Measurements from ENCODE around the gene FBXL17.

Gene FBXL17

DNA sequence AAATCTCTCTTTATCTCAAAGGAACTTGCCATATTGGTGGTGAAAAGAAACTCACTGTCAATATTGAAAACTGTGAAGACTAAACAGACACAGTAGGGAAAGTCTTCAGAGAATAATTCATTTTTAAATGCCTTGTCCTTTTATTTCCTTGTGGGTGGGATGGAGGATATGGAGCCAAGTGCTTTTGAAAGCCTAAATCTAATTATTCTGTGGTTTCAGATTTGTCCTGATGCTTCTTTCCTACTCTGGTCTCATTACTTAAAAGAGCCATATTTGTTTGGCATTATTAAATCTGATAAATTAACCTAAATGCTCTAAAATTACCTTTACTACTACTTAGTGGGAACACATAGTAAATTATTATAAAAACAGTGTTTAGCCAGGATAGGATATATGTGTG, 452.8 kb downstream of the FBXL17 start:
- no peak overlapping the region for H3K9ac ChIP-seq (ENCODE audit: low read length)
- no peaks in the 10 kb centered on the region for H3K4me1 ChIP-seq (ENCODE audit: low read length)
- no peak overlapping the region for H2AFZ ChIP-seq (ENCODE audit: low read depth, low read length)
- TF ChIP-seq, protein P1, sequence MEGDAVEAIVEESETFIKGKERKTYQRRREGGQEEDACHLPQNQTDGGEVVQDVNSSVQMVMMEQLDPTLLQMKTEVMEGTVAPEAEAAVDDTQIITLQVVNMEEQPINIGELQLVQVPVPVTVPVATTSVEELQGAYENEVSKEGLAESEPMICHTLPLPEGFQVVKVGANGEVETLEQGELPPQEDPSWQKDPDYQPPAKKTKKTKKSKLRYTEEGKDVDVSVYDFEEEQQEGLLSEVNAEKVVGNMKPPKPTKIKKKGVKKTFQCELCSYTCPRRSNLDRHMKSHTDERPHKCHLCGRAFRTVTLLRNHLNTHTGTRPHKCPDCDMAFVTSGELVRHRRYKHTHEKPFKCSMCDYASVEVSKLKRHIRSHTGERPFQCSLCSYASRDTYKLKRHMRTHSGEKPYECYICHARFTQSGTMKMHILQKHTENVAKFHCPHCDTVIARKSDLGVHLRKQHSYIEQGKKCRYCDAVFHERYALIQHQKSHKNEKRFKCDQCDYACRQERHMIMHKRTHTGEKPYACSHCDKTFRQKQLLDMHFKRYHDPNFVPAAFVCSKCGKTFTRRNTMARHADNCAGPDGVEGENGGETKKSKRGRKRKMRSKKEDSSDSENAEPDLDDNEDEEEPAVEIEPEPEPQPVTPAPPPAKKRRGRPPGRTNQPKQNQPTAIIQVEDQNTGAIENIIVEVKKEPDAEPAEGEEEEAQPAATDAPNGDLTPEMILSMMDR (IDR thresholded peaks at IDR 0.05; ENCODE audit: low read depth, low read length), result no peak
- TF ChIP-seq EZH2phosphoT487 (IDR thresholded peaks at IDR 0.05; ENCODE audit: low read depth), result no peak
- no peaks in the 10 kb centered on the region for H3K36me3 ChIP-seq (replicated peaks; ENCODE audit: low read depth, low read length)
- no peaks in the 10 kb centered on the region for H3K27me3 ChIP-seq (ENCODE audit: low read depth, low read length)
- H3K27ac ChIP-seq (ENCODE audit: low read length), result no peak overlapping the region
- H3K9me3 ChIP-seq (ENCODE audit: insufficient read depth, low read length), result no peaks in the 10 kb centered on the region
- no peaks in the 10 kb centered on the region for H4K20me1 ChIP-seq (ENCODE audit: insufficient read depth, low read length)
- H3K4me3 ChIP-seq (ENCODE audit: low read length), result no peak overlapping the region
- no peaks in the 10 kb centered on the region for H3K79me2 ChIP-seq (ENCODE audit: low read length)
- no peak overlapping the region for H3K4me2 ChIP-seq (ENCODE audit: low read length)

DNA sequence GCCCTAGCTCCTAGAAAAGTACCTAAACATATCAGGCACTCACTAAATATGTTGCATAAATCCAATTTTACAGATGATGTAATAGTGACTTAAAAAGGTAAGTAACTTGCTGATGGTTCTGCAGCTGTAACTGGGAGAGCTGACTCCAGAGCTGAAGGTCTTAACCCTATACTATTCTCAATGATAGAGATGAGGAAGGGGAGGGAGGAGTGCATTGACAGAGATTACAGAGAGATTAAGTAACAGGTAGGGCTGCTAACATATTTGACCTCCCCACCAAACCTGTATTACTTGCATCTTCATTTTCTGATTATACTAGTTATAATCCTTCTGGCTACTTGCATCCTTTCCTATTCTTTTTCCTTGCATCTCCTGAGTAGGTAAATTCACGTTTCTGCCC, 455.8 kb downstream of the FBXL17 start:
- H3K4me1 ChIP-seq (ENCODE audit: low read length), result no peaks in the 10 kb centered on the region
- H2AFZ ChIP-seq (ENCODE audit: low read depth, low read length), result no peak overlapping the region
- H3K9ac ChIP-seq (ENCODE audit: low read length), result no peak overlapping the region
- H3K36me3 ChIP-seq (replicated peaks; ENCODE audit: low read depth, low read length), result no peaks in the 10 kb centered on the region
- no peaks in the 10 kb centered on the region for H3K27me3 ChIP-seq (ENCODE audit: low read depth, low read length)
- H3K4me3 ChIP-seq (ENCODE audit: low read length), result no peak overlapping the region
- H4K20me1 ChIP-seq (ENCODE audit: insufficient read depth, low read length), result no peaks in the 10 kb centered on the region
- H3K27ac ChIP-seq (ENCODE audit: low read length), result no peak overlapping the region
- TF ChIP-seq, protein P1 (IDR thresholded peaks at IDR 0.05; ENCODE audit: low read depth, low read length), result no peak
- no peak for TF ChIP-seq EZH2phosphoT487 (IDR thresholded peaks at IDR 0.05; ENCODE audit: low read depth)
- no peaks in the 10 kb centered on the region for H3K79me2 ChIP-seq (ENCODE audit: low read length)
- no peak overlapping the region for H3K4me2 ChIP-seq (ENCODE audit: low read length)
- no peaks in the 10 kb centered on the region for H3K9me3 ChIP-seq (ENCODE audit: insufficient read depth, low read length)

DNA sequence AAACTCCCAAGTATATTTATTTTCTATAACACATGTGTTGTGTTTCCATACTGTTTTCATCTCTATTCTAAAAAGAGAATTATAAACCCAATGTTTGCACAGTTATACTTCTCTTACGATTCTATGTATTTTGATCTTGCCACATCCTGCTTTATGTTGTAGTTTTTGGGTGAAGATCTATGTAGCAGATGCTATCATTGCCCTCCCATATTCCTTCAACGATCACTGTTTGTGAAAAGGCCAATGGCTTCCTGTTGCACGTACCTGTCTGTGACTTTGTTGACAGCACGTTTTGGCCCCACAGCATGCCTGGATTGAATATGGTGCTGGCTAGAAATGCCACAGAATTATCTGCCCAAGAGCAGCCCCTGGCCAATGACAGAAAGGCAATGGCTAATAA, 456.7 kb downstream of the FBXL17 start:
- H2AFZ ChIP-seq (ENCODE audit: low read depth, low read length), result no peak overlapping the region
- H3K27ac ChIP-seq (ENCODE audit: low read length), result no peak overlapping the region

DNA sequence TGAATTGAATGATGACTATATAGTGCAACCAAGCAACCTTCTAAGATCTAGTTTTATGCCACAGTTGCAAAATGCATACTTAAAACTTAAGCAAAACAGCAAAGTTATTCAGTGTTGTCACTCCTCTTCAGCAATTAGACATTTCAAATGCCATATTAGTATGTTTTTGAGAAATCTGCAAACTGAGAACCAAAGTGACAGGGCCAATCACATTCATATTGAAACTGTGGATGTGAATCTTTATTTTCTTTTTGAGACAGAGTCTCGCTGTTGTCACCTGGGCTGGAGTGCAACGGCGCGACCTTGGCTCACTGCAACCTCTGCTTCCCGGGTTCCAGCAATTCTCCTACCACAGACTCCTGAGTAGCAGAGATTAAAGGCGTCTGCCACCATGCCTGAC, 461.9 kb downstream of the FBXL17 start:
- Histone ChIP-seq H3K9ac (ENCODE audit: low read length) (no peak overlapping the region), H3K4me3 (ENCODE audit: low read length) (peak overlapping the region; percentile 22; the same call in 1 of the 2 replicates), H3K27me3 (ENCODE audit: low read depth, low read length) (no peaks in the 10 kb centered on the region), H3K4me2 (ENCODE audit: low read length) (peak overlapping the region; percentile 56), H3K36me3 (replicated peaks; ENCODE audit: low read depth, low read length) (no peaks in the 10 kb centered on the region), H4K20me1 (ENCODE audit: insufficient read depth, low read length) (no peaks in the 10 kb centered on the region), H3K9me3 (ENCODE audit: insufficient read depth, low read length) (no peaks in the 10 kb centered on the region), H3K4me1 (ENCODE audit: low read length) (peaks cover 17% of the 10 kb centered on the region), H3K27ac (ENCODE audit: low read length) (no peak overlapping the region), H3K79me2 (ENCODE audit: low read length) (no peaks in the 10 kb centered on the region), H2AFZ (ENCODE audit: low read depth, low read length) (no peak overlapping the region)
- TF ChIP-seq EZH2phosphoT487 (IDR thresholded peaks at IDR 0.05; ENCODE audit: low read depth), result no peak
- TF ChIP-seq, protein P1 (IDR thresholded peaks at IDR 0.05; ENCODE audit: low read depth, low read length), result no peak

More for the DNA sequence above, 456.7 kb downstream of the FBXL17 start:
- TF ChIP-seq EZH2phosphoT487 (IDR thresholded peaks at IDR 0.05; ENCODE audit: low read depth), result no peak
- TF ChIP-seq, protein P1 (IDR thresholded peaks at IDR 0.05; ENCODE audit: low read depth, low read length), result no peak
- Histone ChIP-seq H3K27me3 (ENCODE audit: low read depth, low read length) (no peaks in the 10 kb centered on the region), H3K36me3 (replicated peaks; ENCODE audit: low read depth, low read length) (no peaks in the 10 kb centered on the region), H3K4me1 (ENCODE audit: low read length) (peaks cover 6% of the 10 kb centered on the region), H3K4me3 (ENCODE audit: low read length) (no peak overlapping the region), H3K79me2 (ENCODE audit: low read length) (no peaks in the 10 kb centered on the region), H3K9me3 (ENCODE audit: insufficient read depth, low read length) (no peaks in the 10 kb centered on the region), H3K9ac (ENCODE audit: low read length) (no peak overlapping the region), H4K20me1 (ENCODE audit: insufficient read depth, low read length) (no peaks in the 10 kb centered on the region), H3K4me2 (ENCODE audit: low read length) (no peak overlapping the region)

Data from OCI-LY3 (cell line).